GM12864 (cell line): ENCODE data around the gene TRUB2.

Experiments
- DNase-seq: peaks from one replicate; pipeline ENCODE4 v3.0.0-alpha.2; 2011; ENCODE audit warnings: low read depth
- H3K4me3 ChIP-seq: 2 replicates; pipeline ENCODE4 v1.5.1; 2011; ENCODE audit warnings: mild to moderate bottlenecking, low read depth, low read length, control low read depth
- CTCF ChIP-seq: IDR thresholded peaks from 2 replicates; pipeline ENCODE4 v1.5.1; 2011; ENCODE audit warnings: low read depth, mild to moderate bottlenecking, moderate library complexity, low read length, control low read depth, inconsistent platforms; ENCODE audit errors: missing control alignments

TRUB2 gene

GRCh38 chr9:128257086-128257825, 65.0 kb downstream of the TRUB2 start:
- no peak overlapping the region for H3K4me3 ChIP-seq
- no peak for DNase-seq
- TF ChIP-seq CTCF, result no peak
